Suppressor macrophage (primary cell): Measurements from ENCODE around the gene AGAP3.

Experiments used
- DNase-seq, 4 experiments: peaks; one replicate each; pipeline ENCODE4 v3.0.0-alpha.2; 2020 to 2022

Gene AGAP3

GRCh38 chr7:151057989-151058780, 28.1 kb upstream of the AGAP3 start:
- peak; percentile 98 to 99 (median 99) for DNase-seq

- peak; percentile 28 to 38 (median 33) for DNase-seq
Observed at GRCh38 chr7:151058781-151059366, 27.4 kb upstream of the AGAP3 start.

DNA sequence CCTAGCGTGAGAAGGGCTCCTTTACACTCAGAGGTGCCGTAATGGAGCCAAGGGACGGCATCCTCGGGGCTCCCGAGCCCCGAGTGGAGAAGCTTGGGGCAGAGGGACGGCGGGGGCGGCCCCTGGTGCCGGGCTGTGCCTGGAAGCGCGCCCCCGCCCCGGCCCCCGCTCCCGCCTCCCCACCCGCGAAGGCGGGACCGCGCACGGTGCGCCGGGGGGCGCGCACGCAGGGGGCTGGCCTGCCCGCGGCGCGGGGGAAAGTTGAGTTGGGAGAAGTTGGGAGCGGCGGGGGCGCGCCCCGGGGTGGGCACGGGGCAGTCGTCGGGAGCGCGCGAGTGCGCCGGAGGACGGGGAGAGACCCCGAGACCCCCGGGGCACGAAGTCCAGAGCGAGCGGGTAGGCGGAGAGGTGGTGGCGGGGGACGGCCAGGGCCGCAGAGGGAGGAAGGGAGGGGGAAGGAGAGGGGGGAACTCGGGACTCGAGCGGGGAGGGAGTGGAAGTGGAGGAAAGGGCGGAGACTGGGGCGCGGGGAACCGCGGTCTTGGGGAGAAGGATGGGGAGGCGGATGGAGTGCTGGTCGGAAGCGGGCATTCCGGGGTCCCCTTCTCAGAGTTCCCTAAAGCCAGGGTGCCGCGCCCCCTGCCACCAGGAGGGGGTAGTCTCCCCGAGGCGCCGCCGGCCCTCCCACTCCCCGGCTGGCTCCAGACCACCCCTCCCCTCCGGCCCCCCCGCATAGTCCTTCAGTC, 26.7 kb upstream of the AGAP3 start, which contains the start of gene SLC4A2:
TSS of gene SLC4A2 (plus strand) at position 223 of the 746 bp plus-strand sequence. CDS start 2,399 bp downstream, outside the sequence.
- peak; percentile 67 to 92 (median 81) for DNase-seq

DNA sequence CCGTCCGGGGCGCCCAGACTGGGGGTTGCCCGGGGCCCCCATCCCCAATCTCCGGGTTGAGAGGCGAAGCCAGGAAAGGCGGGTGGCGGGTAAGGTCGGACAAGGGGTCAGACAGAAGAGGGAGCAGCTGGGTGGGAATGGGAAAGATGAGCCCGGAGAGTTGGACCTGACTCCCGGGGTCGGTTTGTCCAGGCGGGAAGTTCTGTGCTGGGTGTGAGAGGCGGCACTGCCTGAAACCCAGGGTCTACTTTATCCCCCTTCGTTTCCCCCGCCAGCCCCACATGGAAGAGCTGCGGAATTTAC, 26.2 kb upstream of the AGAP3 start:
- peak in 1 of 4 experiments; percentile 18 for DNase-seq

GRCh38 chr7:151060416-151061212, 25.7 kb upstream of the AGAP3 start:
- peak in 3 of 4 experiments; percentile 19 to 37 (median 35) for DNase-seq

GRCh38 chr7:151061213-151062110, 24.8 kb upstream of the AGAP3 start:
- DNase-seq = no peak

- DNase-seq = no peak
Observed at GRCh38 chr7:151062111-151062398, 24.2 kb upstream of the AGAP3 start.

DNA sequence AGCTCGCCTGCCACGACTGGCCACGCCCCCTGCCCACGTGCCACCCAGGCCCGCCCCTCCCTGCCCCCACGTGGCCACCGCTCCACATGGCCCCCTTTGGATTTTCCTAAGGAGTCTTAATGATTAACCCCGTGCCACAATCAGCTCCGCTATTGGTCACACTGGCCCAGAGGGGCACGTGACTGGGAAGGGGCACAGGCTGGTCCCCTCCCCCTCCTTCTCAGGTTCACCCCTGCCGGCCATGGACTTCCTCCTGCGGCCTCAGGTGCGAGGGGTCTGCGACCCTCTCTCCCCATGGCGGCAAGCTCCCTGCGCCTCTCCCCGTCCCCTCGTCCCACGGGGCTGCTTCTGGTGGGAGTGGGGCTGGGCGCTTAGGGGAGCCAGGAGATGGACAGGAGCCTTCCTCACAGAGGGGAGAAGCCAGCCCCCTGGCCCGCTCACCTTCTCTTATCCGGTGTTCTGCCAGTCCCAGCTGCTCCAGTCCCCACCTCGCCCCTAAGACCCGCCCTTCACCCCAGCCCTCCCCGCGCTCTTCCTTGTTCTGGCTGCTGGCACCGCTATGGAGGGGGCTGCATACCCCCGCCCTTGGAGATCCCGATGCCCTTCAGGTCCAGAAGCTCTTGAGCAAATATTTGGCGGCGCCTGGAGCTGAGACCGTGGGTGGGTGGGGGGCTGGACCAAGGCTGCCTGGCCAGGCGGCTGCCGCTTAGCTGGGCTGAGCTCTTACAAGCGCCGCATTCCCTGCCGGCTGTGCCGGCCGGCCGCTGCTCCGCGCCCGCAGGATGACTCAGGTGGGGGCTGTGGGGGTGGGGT, 23.7 kb upstream of the AGAP3 start:
- no peak for DNase-seq

DNA sequence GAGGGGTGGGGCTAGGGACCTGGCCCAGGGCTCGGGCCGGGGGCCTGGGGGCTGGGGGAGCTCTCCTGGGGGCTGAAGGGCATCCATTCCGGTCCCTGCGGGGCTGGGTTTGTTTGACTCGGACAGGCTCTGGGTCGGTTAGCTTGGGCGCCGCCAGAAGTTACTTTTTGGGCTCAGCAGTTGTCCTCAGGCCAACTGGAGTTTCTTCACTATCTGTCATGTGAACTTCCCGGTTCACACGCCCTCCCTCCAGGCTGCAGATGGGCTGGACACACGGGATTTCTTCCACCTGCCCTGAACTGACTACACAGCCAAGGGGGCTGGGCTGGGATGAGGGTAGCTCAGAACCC, 23.1 kb upstream of the AGAP3 start:
- DNase-seq = no peak

GRCh38 chr7:151064454-151064853, 21.8 kb upstream of the AGAP3 start:
- no peak for DNase-seq

- DNase-seq = no peak
Observed at GRCh38 chr7:151064993-151065392, 21.3 kb upstream of the AGAP3 start.

- DNase-seq = no peak
Observed at GRCh38 chr7:151065516-151065915, 20.8 kb upstream of the AGAP3 start.

GRCh38 chr7:151066273-151066974, 19.9 kb upstream of the AGAP3 start:
- no peak for DNase-seq

DNA sequence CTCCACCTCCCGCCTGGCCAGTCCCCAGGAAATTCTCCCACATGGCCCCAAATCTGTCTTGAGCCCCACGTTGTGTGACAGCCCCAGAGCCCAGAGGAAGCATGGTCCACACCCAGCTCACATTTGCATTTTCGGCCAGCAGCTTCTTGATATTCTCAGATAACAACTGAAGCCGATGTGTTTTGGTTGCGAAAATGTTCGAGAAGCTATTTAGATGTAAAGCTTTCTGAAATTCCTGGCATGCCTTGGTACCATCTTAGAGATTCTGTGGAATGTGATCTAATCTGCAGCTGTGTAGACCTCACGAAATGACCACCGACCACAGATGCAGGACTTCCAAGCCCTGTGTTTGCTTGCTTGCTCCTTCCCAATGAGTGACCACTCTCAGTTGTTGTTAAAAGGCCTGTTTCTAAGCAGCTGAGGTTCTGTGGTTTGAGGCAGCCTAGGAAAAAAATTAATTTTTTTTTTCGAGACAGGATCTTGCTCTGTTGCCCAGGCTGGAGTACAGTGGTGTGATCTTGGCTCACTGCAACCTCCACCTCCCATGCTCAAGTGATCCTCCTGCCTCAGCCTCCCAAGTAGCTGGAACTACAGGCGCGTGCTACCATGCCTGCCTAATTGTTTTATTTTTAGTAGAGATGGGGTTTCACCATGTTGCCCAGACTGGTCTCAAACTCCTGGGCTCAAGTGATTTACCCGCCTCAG, 18.1 kb upstream of the AGAP3 start:
- no peak for DNase-seq

DNA sequence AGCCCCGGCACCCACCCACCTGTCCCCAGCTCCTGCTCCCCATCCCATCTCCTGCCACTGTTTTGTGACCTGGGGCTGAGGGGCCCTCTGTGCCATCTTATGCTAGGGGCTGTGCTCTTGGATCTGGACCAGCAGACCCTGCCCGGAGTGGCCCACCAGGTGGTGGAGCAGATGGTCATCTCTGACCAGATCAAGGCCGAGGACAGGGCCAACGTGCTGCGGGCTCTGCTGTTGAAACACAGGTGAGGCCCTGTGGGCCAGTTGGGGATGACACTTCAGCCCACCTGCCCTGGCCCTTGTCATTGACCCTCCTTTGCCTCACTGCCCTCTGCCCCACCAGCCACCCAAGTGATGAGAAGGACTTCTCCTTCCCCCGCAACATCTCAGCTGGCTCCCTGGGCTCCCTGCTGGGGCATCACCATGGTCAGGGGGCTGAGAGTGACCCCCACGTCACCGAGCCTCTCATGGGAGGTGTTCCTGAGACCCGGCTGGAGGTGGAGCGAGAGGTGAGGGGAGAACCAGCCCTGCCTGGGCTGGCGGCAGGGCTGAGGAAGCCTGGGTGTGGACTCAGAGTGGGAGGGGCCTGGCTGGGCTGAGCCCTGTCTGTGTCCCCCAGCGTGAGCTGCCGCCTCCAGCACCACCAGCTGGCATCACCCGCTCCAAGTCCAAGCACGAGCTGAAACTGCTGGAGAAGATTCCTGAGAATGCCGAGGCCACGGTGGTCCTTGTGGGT, 16.3 kb upstream of the AGAP3 start:
- DNase-seq = no peak

GRCh38 chr7:151070574-151070960, 15.7 kb upstream of the AGAP3 start:
- DNase-seq = no peak

DNA sequence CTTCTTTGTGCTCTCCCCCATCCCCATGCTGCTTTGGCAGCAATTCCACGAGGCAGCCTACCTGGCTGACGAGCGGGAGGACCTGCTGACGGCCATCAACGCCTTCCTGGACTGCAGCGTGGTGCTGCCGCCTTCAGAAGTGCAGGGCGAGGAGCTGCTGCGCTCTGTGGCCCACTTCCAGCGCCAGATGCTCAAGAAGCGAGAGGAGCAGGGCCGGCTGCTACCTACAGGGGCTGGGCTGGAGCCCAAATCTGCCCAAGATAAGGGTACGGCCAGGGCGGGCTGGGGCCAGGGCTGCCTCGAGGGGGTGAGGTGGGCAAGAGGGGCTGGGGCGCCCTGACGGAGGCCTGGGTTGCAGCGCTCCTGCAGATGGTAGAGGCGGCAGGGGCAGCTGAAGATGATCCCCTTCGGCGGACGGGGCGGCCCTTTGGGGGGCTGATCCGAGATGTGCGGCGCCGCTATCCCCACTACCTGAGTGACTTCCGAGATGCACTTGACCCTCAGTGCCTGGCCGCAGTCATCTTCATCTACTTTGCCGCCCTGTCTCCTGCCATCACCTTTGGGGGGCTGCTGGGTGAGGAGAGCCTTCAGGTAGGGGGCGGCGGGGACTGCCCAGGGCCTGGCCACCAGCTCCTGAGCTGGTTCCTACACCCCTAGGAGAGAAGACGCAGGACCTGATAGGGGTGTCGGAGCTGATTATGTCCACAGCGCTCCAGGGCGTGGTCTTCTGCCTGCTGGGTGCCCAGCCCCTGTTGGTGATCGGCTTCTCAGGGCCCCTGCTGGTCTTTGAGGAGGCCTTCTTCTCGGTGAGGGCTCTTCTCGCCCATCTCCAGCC, 15.0 kb upstream of the AGAP3 start:
- DNase-seq = no peak

GRCh38 chr7:151073990-151074389, 12.3 kb upstream of the AGAP3 start:
- DNase-seq = no peak
